AG04450 (cell line): Measurements from ENCODE around the gene OPCML. TPM values are rescaled to one million over a fixed set of nuclear protein-coding genes. Genes with fewer than 3 reads are reported as not detected.

Experiments
- CTCF ChIA-PET: fragments of 300-600, 350-600 bp; formaldehyde crosslinking; extraction: SDS; loops from one replicate; lab custom pipeline; 2022; ENCODE audit warnings: antibody characterized with exemption, inconsistent platforms; lab: Charles Lee
- POLR2A ChIA-PET: fragments of 350-600 bp; formaldehyde crosslinking; extraction: SDS; loops from one replicate; lab custom pipeline; 2021; ENCODE audit warnings: antibody characterized with exemption, inconsistent platforms; lab: Yijun Ruan, JAX
- DNase-seq: peaks from one replicate; pipeline ENCODE4 v3.0.0-alpha.2; 2011; ENCODE audit warnings: low read depth, low spot score
- H3K27ac ChIP-seq: one replicate; pipeline ENCODE4 v1.5.1; 2012; ENCODE audit warnings: low read depth, low read length, control low read depth
- H3K27me3 ChIP-seq: one replicate; pipeline ENCODE4 v1.6.0; 2012; ENCODE audit warnings: low read length; ENCODE audit not compliant: control insufficient read depth, insufficient read depth
- H3K4me3 ChIP-seq: 2 replicates; pipeline ENCODE4 v1.5.1; 2011; ENCODE audit warnings: mild to moderate bottlenecking, low read depth, low read length, control low read depth
- H3K9me3 ChIP-seq: 2 replicates; pipeline ENCODE4 v1.5.1; 2012; ENCODE audit warnings: low read length; ENCODE audit not compliant: control insufficient read depth, insufficient read depth
- CTCF ChIP-seq: IDR thresholded peaks from 2 replicates; pipeline ENCODE4 v1.5.1; 2011; ENCODE audit warnings: low read depth, low read length, control low read depth, inconsistent platforms
- polyA plus RNA-seq: library from polyadenylated mRNA; depleted of rRNA; stranded (reverse); fragments of >200 nt; gene quantifications from 2 replicates; pipeline ENCODE4 v1.2.3, GENCODE V29; 2011

The OPCML gene
- polyA plus RNA-seq, 1 experiment = 1.1 TPM

- DNase-seq = no peak
- POLR2A ChIA-PET = no interaction called here
Observed at GRCh38 chr11:133072378-133072777, 459.9 kb downstream of the OPCML start.

GRCh38 chr11:133070791-133071190 lies 461.5 kb downstream of the OPCML start:
- no peak for TF ChIP-seq CTCF
- Histone ChIP-seq H3K9me3 (no peaks in the 10 kb centered on the region), H3K27me3 (peaks cover 3% of the 10 kb centered on the region), H3K27ac (no peak overlapping the region), H3K4me3 (no peak overlapping the region)
- ChIA-PET CTCF (interaction anchor here (1.0 to 2.4 kb wide), 2 partner anchors 8 to 12 kb away, joined by 3 to 14 read pairs; no protein-coding TSS in a partner anchor), POLR2A (no interaction called here)
- DNase-seq = no peak

More at GRCh38 chr11:133072378-133072777, 459.9 kb downstream of the OPCML start:
- TF ChIP-seq CTCF = no peak
- no peak overlapping the region for H3K4me3 ChIP-seq
- H3K27me3 ChIP-seq = peaks cover 3% of the 10 kb centered on the region
- H3K27ac ChIP-seq = no peak overlapping the region
- H3K9me3 ChIP-seq = no peaks in the 10 kb centered on the region
- CTCF ChIA-PET = no interaction called here

- ChIA-PET POLR2A (no interaction called here), CTCF (interaction anchor here (1.0 to 2.4 kb wide), 2 partner anchors 9 to 13 kb away, joined by 3 to 14 read pairs; no protein-coding TSS in a partner anchor)
- Histone ChIP-seq H3K27ac (no peak overlapping the region), H3K4me3 (no peak overlapping the region), H3K9me3 (peaks cover 2% of the 10 kb centered on the region; the same call in 1 of the 2 replicates), H3K27me3 (peaks cover 3% of the 10 kb centered on the region)
- no peak for DNase-seq
- TF ChIP-seq CTCF = no peak
Observed at GRCh38 chr11:133070021-133070713, 462.1 kb downstream of the OPCML start.

- POLR2A ChIA-PET = no interaction called here
- DNase-seq = no peak
- CTCF ChIA-PET = no interaction called here
Observed at GRCh38 chr11:133065847-133066485, 466.3 kb downstream of the OPCML start.

More at GRCh38 chr11:133065847-133066485, 466.3 kb downstream of the OPCML start:
- Histone ChIP-seq H3K4me3 (no peak overlapping the region), H3K27ac (no peak overlapping the region), H3K9me3 (peaks cover 5% of the 10 kb centered on the region; the same call in 1 of the 2 replicates), H3K27me3 (peaks cover 7% of the 10 kb centered on the region)
- no peak for TF ChIP-seq CTCF
